KOPT-K1 (cell line): ENCODE results near the gene GNAZ.

Experiments
- H3K27ac ChIP-seq: fragments of 200-600 bp; sonication (generic); 2 replicates; pipeline ENCODE4 v1.5.1; 2016; ENCODE audit warnings: antibody characterized with exemption, mild to moderate bottlenecking, low read depth, low read length; ENCODE audit not compliant: poor library complexity, severe bottlenecking
- H3K36me3 ChIP-seq: fragments of 200-600 bp; sonication (generic); 2 replicates; pipeline ENCODE4 v1.5.1; 2017; ENCODE audit warnings: antibody characterized with exemption, mild to moderate bottlenecking, low read length, moderate library complexity; ENCODE audit not compliant: insufficient read depth
- H3K9me3 ChIP-seq: fragments of 200-600 bp; sonication (generic); 2 replicates; pipeline ENCODE4 v1.5.1; 2017; ENCODE audit warnings: antibody characterized with exemption, low read length, mild to moderate bottlenecking; ENCODE audit not compliant: insufficient read depth, poor library complexity, severe bottlenecking

GNAZ gene

DNA sequence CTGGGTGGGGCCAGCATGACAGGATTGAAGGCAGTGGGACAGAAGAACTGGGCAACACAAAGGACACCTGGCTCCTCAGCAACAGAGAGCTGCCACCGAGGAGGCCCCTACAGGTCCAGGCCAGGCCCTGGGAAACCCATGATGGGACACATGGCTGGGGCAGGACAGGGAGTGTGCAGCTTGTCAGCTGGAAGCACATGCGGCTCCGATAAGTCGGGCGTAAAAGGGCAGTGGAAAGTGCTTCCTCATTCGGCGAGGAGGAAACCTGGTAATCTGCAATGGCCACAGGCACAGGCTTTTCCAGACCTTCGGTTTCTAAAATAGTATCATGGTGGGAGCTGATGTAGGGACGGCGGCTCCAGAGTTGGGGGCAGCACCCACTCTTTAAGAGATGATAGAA lies 16.5 kb downstream of the GNAZ start:
- H3K36me3 ChIP-seq = no peaks in the 10 kb centered on the region
- H3K27ac ChIP-seq = no peak overlapping the region
- H3K9me3 ChIP-seq = no peaks in the 10 kb centered on the region

DNA sequence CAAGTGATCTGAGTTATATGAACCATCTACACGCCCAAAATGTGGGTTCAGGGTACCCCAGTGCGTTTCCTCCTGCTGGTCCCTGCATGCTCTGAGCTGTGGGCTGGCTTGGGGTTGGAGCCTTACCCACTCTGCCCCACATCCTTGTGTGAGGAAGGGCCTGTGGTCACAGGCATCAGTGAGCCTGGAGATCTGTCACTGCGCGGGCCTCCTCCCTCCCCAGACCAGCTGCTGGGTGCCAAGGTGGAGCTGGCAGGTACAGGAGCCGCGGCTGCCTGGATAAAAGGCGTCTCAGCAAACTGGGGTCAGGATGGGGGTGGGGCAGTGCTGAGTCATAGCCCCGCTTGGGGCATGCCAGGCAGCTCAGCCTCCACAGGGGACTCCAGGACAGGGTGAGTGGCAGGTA lies 17.9 kb downstream of the GNAZ start:
- Histone ChIP-seq H3K36me3 (no peaks in the 10 kb centered on the region), H3K9me3 (no peaks in the 10 kb centered on the region), H3K27ac (no peak overlapping the region)

DNA sequence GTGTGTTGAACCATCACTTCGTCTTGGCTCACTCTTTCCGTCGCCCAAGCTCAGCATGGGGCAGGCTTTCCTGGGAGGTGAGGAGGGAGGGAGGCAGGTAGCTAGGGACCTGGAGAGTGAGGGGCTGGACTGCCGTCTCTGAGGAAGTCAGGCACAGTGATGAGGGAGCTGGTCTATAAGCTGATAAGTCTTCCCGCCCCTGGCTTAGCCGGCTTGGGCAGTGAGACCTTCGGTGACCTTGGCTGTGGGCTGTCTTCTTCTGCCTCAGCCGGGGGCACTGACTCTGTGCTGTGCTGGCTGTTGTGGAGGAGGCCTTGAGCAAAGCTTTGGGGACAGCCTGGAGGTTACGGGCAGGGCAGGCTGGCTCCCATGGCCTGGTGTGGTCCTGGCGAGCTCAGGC lies 18.7 kb downstream of the GNAZ start:
- Histone ChIP-seq H3K9me3 (no peaks in the 10 kb centered on the region), H3K27ac (no peak overlapping the region), H3K36me3 (no peaks in the 10 kb centered on the region)

DNA sequence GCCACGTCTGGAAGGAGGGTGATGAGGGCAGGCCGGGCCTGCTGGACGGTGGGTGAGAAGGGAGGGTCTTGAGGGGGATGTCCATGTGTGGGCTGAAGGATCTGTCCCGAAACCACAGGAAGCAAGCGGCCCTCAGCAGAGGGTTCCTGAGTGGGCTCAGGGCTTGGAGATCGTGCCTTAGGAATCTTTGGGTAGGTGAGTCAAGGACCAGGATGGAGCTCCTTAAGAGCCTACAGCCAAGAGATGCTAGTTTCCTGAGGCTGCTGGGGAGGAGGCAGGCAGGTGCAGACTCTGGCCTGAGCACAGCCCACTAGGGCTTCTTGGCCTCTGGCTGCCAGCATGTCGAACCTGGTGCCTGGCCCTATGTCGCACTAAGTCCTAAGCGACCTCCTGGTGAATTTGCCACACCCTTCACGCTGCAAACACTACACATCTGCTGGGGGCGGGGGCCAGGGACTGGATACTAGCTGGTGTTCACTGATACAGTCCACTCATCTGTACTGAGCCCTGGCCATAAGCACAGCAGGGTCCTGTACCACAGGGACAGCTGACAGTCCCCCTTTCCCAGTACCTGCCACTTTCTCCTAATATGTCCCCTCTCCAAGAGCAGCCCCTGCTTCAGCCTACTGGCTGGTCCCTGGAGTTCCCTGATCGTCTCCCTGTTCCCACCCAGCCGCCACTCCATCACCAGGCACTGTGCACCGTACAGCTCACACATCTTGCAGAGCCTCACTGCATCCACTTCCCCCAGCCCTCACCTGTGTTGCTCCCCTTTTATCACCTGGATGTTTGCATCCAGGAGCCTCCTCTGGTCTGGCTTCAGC lies 19.5 kb downstream of the GNAZ start:
- Histone ChIP-seq H3K27ac (no peak overlapping the region), H3K9me3 (no peaks in the 10 kb centered on the region), H3K36me3 (no peaks in the 10 kb centered on the region)

DNA sequence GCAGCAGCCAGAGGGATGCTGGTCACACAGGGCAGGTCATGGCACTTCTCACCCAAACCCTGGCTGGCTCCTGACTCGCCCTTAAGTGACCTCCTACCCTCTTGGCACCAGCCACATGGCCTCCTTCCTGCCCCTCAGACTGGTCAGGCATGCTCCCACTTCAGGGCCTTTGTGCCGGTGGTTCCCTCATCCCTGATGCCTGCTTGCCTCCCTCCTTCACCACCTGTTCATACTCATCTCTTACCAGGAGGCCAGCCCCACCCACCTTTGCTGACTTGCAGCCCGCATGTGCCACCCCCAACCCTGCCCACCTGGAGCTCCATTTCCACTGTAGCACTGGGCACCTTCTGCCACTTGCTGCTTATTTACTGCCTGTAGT lies 20.1 kb downstream of the GNAZ start:
- H3K9me3 ChIP-seq = no peaks in the 10 kb centered on the region
- H3K36me3 ChIP-seq = no peaks in the 10 kb centered on the region
- no peak overlapping the region for H3K27ac ChIP-seq

DNA sequence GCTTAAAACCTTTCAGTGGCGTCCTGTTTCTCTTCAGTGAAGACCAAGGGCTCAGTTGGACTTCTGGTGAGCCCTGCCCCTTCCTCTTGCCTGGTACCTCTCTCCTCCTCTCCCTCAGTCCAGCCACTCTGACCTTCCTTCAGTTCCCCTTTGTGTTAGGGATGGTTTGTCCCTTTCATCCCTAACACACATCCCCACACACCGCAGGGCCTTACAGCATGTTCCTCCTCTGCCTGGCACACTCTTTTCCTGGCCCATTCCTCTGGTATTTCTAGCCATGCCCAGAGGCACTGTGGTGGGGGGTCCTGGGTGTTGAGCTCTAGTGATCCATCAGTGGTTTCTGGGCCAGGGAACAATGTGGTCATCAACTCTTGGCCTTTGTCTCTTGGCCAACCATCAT lies 21.4 kb downstream of the GNAZ start:
- no peak overlapping the region for H3K27ac ChIP-seq
- no peaks in the 10 kb centered on the region for H3K36me3 ChIP-seq
- H3K9me3 ChIP-seq = no peaks in the 10 kb centered on the region

DNA sequence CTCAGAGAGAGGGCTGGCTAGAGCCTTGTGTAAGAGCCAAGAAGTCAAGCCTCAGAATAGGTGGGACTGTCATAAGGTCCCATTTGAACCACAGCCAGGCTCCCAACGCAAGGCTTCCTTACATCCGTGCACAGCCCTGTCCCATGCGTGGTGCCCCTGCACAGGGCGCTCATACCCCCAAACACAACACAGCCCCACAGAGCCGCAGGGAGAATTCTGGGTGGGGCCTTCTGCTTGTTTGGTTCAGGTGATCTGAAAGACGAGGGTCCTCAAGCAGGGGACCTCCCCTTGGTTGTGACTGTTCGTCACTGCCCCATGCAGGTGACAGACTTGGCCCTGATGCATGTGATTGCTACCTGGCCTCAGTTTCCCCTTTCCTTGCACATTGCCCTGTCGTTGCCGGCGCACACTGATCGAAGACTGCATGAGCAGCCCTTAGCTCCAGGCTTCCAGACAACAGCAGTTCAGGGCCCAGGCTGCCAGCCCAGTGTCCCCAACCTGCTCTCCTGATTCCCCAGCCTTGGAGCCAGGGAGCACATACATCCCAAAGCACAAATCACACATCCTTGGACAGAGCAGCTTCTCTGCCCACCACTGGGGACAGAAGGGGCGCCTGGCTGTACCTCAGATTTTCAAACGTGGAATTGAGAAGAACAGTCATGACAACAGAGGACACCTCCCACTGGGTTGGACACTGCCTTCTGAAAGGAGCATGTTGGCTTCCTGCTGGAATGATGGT lies 22.1 kb downstream of the GNAZ start:
- H3K36me3 ChIP-seq = no peaks in the 10 kb centered on the region
- H3K9me3 ChIP-seq = no peaks in the 10 kb centered on the region
- no peak overlapping the region for H3K27ac ChIP-seq

DNA sequence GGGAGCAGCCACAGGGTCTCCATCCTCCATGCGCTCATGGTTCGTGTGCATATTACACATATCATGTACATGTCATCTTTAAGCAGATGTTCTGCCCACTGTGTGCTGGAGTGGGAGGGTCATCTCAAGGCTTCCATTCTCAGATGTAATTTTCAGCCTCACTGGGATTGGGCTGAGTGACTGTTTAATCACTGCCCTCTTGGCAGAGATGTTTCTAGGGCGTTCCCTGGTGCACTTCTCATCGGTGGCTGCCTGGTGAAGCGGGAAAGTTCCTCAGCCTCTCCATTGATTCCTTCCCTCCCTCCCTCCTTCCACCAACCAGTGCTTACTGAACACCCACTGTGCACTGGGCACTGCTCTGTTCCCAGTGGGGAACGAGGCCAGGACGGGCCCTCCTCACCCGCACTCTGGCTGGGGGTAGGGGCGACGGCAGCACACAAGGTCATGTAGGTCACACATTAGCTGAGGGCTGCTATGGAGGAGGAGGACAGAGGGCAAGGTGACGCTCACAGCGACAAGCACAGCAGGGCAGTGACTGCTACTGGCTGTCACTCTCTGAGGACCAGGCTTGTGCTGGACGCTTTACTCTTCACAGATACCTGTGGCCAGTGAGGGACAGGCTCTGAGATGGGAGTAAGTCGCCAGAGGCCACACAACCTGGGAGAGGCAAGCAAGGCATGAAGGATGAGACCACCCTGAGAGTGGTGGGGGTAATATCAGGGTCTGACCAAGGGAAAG lies 22.9 kb downstream of the GNAZ start:
- Histone ChIP-seq H3K36me3 (no peaks in the 10 kb centered on the region), H3K27ac (no peak overlapping the region), H3K9me3 (no peaks in the 10 kb centered on the region)

DNA sequence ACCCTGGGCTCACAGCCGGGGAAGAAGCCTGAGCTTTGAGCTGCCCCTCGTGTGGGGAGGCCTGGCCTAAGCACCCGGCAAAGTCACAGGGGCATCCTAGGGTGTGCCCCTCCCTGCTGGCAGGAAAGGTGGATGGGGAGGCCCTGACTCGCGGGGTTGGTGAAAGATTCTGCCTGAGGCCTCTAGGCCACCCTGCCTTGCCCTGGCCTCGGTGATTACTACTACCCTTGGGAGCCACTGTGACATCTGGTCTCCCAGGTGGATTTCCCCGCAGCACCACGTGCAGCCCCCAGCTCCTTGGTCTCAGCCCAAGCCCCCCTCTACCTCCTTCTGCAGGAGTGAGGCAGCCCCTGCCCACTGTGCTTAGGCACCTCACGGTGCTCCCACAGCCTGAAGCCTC lies 23.9 kb downstream of the GNAZ start:
- Histone ChIP-seq H3K27ac (no peak overlapping the region), H3K9me3 (no peaks in the 10 kb centered on the region), H3K36me3 (no peaks in the 10 kb centered on the region)

DNA sequence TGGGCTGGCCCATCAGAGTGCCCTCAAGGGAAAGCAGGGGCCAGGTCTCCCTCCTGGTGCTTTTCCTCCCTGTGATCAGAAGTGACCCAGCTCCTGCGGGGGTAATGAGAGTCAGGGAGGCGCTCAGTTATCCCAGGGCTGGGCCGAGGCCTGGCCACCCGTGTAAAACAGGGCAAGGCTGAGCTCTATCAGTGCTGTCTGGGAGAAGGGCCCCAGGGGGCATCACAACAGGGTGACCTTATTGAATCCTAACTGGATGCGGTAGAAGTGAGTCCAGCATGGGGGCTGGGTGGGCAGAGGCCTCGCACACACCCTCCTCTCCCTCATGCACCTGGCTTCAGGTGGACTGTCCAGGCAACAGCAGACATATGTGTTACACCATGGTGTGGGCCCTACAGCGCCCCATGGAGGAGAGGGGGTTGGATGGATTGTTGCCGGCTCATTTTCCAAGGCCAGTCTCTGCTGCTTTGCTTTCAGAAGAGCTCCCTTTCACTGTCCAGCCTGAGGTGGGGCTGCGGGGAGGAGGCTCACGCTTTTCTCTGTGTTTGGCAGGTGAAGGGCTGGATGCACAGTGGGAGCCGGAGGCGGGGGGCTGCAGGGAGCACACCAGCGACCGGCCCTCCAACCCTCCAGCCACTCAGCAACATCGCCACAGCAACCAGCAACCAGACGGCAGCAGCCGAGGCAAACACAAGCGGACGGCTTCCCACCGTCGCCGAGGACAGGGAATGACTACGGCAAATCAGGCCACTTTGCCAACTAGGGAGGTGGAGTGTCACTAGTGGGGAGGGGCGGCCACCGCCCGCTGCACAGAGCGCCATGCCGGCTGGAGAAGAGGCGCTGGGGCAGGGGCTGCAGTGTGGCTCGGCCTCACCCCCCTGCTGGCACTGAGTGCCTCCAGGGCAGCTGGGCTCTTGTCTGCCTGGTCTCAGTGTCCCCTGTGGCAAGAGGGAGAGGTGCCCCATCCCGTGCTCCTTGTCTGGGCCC lies 24.7 kb downstream of the GNAZ start:
- Histone ChIP-seq H3K36me3 (no peaks in the 10 kb centered on the region), H3K9me3 (no peaks in the 10 kb centered on the region), H3K27ac (no peak overlapping the region)

DNA sequence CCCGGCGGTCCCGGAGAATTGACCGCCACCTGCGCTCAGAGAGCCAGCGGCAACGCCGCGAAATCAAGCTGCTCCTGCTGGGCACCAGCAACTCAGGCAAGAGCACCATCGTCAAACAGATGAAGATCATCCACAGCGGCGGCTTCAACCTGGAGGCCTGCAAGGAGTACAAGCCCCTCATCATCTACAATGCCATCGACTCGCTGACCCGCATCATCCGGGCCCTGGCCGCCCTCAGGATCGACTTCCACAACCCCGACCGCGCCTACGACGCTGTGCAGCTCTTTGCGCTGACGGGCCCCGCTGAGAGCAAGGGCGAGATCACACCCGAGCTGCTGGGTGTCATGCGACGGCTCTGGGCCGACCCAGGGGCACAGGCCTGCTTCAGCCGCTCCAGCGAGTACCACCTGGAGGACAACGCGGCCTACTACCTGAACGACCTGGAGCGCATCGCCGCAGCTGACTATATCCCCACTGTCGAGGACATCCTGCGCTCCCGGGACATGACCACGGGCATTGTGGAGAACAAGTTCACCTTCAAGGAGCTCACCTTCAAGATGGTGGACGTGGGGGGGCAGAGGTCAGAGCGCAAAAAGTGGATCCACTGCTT lies 25.5 kb downstream of the GNAZ start:
- Histone ChIP-seq H3K27ac (no peak overlapping the region), H3K36me3 (no peaks in the 10 kb centered on the region), H3K9me3 (no peaks in the 10 kb centered on the region)

DNA sequence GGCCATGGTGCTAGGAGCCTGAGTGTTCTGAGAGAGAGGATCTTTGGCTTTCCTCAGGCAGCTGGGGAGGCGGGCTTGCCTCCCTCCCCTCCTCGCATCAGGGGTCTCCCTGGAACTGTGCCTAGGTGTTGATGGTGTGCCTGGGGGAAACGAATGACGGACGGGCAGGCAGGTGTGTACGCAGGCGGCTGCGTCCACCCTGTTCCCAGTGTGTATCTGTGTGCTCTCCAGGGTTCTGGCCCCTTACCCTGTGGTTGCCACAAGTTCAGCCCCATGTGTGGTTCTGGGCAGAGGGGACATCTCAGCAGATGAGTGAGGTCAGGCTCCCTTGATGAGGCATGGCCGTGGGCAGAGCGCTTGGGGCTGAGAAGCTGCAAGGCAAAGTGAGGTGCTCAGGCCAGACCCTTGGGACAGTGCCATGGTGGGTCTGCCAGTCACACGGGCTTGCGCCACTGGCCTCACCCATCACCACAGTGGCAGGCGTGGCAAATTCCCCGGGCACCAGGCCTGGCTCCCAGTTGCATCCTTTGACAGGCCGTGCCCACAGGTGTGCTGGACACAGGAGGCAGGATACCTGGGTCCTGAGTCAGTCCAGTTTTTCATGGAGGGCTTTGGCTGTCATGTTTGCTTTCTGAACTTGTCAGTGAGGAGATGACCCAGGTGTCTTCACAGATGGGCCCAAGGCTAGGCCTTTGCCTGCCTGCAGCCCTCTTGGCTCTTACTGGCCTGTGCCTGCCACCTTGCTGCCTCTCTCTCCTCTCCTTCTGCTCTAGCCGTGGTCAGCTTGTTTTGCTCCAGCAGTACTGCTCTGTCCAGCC lies 27.3 kb downstream of the GNAZ start:
- no peaks in the 10 kb centered on the region for H3K36me3 ChIP-seq
- no peak overlapping the region for H3K27ac ChIP-seq
- no peaks in the 10 kb centered on the region for H3K9me3 ChIP-seq

DNA sequence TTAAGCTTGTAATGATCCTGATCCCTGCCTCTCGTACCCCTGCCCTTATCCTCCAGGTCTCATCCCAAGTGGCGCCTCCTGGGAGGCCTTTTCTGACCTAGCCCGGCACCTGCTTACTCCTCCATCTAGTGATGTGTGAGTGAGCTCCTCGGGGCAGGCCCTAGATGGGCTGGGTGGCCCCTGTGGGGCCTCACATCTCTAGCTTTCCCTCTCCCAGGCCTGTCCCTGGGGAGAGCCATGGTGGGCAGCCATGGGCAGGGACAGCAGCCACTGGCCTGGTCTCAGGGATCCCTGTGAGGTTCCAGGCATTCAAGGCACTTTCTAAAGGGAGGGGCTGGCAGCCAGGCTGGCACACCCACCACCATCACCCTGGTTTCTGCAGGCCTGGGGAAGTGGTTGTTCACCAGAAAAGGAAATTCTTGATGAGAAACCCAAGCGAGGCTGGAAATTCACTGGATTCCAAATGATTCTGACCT lies 27.9 kb downstream of the GNAZ start:
- Histone ChIP-seq H3K36me3 (no peaks in the 10 kb centered on the region), H3K27ac (no peak overlapping the region), H3K9me3 (no peaks in the 10 kb centered on the region)
